Heart right ventricle (tissue), 16 donors: Measurements from ENCODE around the gene TAOK2. TPM values are rescaled to one million over a fixed set of nuclear protein-coding genes. Genes with fewer than 3 reads are reported as not detected.

Experiments
- ATAC-seq, 8 donors: fragments of 200-7000 bp; cut with Tn5 transposase; one replicate each; pipeline ENCODE4 v1.9.1; 2020; ENCODE audit warnings: mild to moderate bottlenecking in 8 of 8, moderate library complexity in 8 of 8, moderate number of reproducible peaks in 1 of 8
- DNase-seq, 2 donors: peaks; one replicate each; pipeline ENCODE4 v3.0.0-alpha.2; 2020
- H3K27ac ChIP-seq, 10 donors: fragments of 200-600 bp; sonication (generic) in 2 of 10; one replicate each; pipeline versions ENCODE4 v1.5.0 to v1.8.0; 2020 to 2022; ENCODE audit warnings: mild to moderate bottlenecking in 3 of 10
- H3K27me3 ChIP-seq, 7 donors: fragments of 200-600 bp; one replicate each; pipeline ENCODE4 v1.8.0; 2021 to 2022; ENCODE audit warnings: mild to moderate bottlenecking in 2 of 7
- H3K36me3 ChIP-seq, 9 donors: fragments of 200-600 bp; sonication (generic) in 1 of 9; one replicate each; pipeline versions ENCODE4 v1.5.0 to v1.8.0; 2020 to 2022; ENCODE audit warnings: mild to moderate bottlenecking in 2 of 9
- H3K4me1 ChIP-seq, 9 donors: fragments of 200-600 bp; sonication (generic) in 1 of 9; one replicate each; pipeline versions ENCODE4 v1.5.0 to v1.8.0; 2020 to 2022; ENCODE audit warnings: mild to moderate bottlenecking in 4 of 9
- H3K4me3 ChIP-seq, 10 donors: fragments of 200-600 bp; sonication (generic) in 2 of 10; one replicate each; pipeline versions ENCODE4 v1.5.0 to v1.8.0; 2020 to 2022; ENCODE audit warnings: mild to moderate bottlenecking in 7 of 10, moderate library complexity in 2 of 10
- H3K9me3 ChIP-seq, 11 donors: fragments of 200-600 bp in 10 of 11; sonication (generic) in 2 of 11; one replicate each; pipeline versions ENCODE4 v1.5.0 to v1.8.0; 2013 to 2022; ENCODE audit warnings: mild to moderate bottlenecking in 2 of 11, control low read depth in 1 of 11, moderate library complexity in 1 of 11
- WGBS, 2 donors: extraction: QIAGEN DNeasy Blood & Tissue Kit; methylation state at CpG; one replicate each; pipeline ENCODE4 v1.1.7; 2013; ENCODE audit warnings: inconsistent platforms in 1 of 2; 5-methylcytosine and 5-hydroxymethylcytosine counted together
- intact Hi-C, 10 donors: fragments of 100-400 bp; cut with DNase I; formaldehyde crosslinking; loops; one replicate each; pipeline versions ENCODE4 v1.11.1 to v1.14.2; 2022
- polyA plus RNA-seq, 2 donors: library from polyadenylated mRNA; stranded (reverse); fragments of 200-250 nt; gene quantifications; one replicate each; pipeline ENCODE4 v1.2.3, GENCODE V29; 2013
- total RNA-seq, 10 donors: library from RNA; stranded (reverse); fragmentation: NEBNext Ultra II Directional in 3 of 10; extraction: Animal tissue kit (Norgen Biotek cat#: 25700) in 3 of 10; gene quantifications; one replicate each; pipeline versions ENCODE4 v1.2.1 to v1.2.4, GENCODE V29; 2021 to 2023
- TF ChIP-seq, protein P1 (sequence below), 9 donors: fragments of 200-600 bp; sonication (generic) in 2 of 9; IDR thresholded peaks; one replicate each; pipeline versions ENCODE4 v1.5.0 to v1.8.0; 2021 to 2022; ENCODE audit warnings: antibody characterized with exemption in 9 of 9, mild to moderate bottlenecking in 5 of 9, moderate library complexity in 1 of 9
- donor health status: Arrhythmogenic right ventricular cardiomyopathy.
- donor health status: ischemic (EF 13 %, LVEDD 7.1; RV severe dilation, severe dysfunction).
- donor health status: healthy with polysubstance abuse.
- donor health status: DM: no; HTN: yes; CAD: no.
- donor health status: DM: no; HTN: no; CAD: no.
- donor health status: ischemic (EF 25% LVEDD 6.9; RV normal size, moderate dysfunction).
- donor health status: ischemic (EF 25% LVEDD 5.7; RV mildly dilated, moderate dysfunction).
- donor health status: healthy.
- donor health status: DM: yes; HTN: yes; CAD: no.
- donor health status: Ischemic cardiomyopathy.
- donor health status: ischemic (EF 35%, LVEDD 5.7; RV mildly dilated, moderate dysfunction).
- donor health status: nonischemic (EF 11% LVEDD 7.7; RV severe dilation, severe dysfunction).
- donor health status: DM: yes; HTN: yes; CAD: no.
- donor health status: PGD.
- donor health status: ischemic (EF 29% LVEDD 5.4; RV normal size, mild dysfunction).
- donor health status: nonischemic (EF 23%, LVEDD 6.1; RV moderate dilation, normal function).

Gene TAOK2
- total and polyA plus RNA-seq, 12 donors: 27.0 to 50.4 (median 32.7) TPM

DNA sequence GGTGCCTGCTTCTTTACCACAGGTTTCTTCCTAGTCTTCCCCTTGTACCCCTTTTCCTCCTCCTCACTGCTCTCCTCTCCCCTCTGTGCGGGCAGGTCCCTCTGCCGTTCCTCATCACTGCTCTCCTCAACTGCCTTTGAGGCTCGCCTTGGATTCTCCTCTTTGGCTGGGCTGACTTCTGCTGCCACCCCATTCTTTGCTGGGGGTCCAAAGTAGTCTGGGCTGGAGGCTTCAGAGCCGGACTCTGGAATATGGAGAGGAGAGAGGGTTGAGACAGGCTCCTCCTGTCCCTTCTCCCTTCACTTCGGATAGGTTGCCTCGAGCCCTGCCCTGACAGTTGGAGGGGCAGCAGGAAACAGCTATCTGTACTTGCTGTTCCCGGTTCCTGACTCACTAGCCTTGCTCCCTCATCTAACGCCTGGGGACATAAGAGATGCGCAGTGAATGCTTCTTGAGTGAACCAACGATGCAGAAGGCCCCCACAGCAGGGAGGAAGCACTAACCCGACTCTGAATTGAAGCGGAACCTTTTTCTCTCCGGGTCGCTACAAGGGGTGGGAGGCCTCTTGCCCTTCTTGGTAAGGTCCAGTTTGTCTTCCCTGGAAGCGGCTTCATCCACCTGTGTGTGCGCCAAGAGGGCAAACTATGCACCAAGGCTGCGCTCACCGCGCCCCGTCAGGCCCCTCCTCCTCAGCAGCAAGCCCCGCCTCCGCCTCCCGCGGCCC, 21.1 kb downstream of the TAOK2 start:
- DNase-seq (peak; percentile 44 to 61), ATAC-seq (peak; percentile 14 to 56 (median 44))
- Histone ChIP-seq H3K4me3 (peak overlapping the region; percentile 55 to 97 (median 82)), H3K36me3 (peaks cover 0 to 63% (median 28%) of the 10 kb centered on the region in 9 donors), H3K9me3 (no peaks in the 10 kb centered on the region), H3K4me1 (peaks cover 7 to 40% (median 28%) of the 10 kb centered on the region in 9 donors), H3K27ac (peak overlapping the region; percentile 87 to 99 (median 96)), H3K27me3 (no peaks in the 10 kb centered on the region)
- TF ChIP-seq, protein P1, sequence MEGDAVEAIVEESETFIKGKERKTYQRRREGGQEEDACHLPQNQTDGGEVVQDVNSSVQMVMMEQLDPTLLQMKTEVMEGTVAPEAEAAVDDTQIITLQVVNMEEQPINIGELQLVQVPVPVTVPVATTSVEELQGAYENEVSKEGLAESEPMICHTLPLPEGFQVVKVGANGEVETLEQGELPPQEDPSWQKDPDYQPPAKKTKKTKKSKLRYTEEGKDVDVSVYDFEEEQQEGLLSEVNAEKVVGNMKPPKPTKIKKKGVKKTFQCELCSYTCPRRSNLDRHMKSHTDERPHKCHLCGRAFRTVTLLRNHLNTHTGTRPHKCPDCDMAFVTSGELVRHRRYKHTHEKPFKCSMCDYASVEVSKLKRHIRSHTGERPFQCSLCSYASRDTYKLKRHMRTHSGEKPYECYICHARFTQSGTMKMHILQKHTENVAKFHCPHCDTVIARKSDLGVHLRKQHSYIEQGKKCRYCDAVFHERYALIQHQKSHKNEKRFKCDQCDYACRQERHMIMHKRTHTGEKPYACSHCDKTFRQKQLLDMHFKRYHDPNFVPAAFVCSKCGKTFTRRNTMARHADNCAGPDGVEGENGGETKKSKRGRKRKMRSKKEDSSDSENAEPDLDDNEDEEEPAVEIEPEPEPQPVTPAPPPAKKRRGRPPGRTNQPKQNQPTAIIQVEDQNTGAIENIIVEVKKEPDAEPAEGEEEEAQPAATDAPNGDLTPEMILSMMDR (IDR thresholded peaks at IDR 0.05): no peak
- WGBS, 2 donors: 10 to 11% methylated on average over 24 of the region's 24 CpGs
- intact Hi-C loops: loop anchor here in 6 of 10 donors (1.0 to 10.0 kb wide), 8 partner anchors 14 to 180 kb away; partner anchors contain the start of genes TMEM219 (in 3 of the 6), CDIPT (in 1 of the 6), KCTD13 (in 1 of the 6) and PAGR1 (in 1 of the 6)

DNA sequence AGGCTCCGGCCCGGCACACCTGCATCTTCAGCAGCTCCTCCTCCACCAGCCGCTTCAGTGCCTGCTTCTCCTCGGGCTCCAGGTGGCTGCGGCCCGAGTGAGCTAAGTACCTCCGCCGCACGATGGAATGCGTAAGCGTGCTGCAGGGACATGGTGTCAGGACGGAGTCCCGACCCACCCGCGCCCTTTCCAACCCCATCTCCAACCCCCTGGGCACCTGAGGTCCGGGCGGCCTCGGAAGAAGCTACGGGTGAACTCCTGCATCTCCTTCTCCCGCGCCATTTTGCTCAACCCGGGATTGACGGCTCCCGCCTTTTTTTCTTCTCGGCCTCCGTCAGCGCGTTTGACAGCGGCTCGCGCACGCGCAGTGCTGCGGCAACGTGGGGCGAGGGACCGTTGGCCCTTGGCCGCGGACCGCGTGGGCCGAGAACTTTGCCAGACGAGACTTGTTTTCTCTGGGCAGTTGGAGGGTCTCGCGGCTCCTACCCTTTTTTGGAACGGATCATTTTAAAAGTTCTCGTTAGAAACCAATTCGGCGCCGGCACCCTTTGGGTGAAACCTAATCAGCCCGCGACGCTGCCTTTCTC, 21.7 kb downstream of the TAOK2 start, which contains the start of gene HIRIP3:
TSS of gene HIRIP3 (minus strand) at position 294 of the 587 bp plus-strand sequence. CDS start at position 282, 12 bp downstream.
- TF ChIP-seq, protein P1 (IDR thresholded peaks at IDR 0.05): no peak
- intact Hi-C loops: loop anchor here in 6 of 10 donors (1.0 to 10.0 kb wide), 8 partner anchors 15 to 181 kb away; partner anchors contain the start of genes TMEM219 (in 3 of the 6), CDIPT (in 1 of the 6), KCTD13 (in 1 of the 6) and PAGR1 (in 1 of the 6)
- H3K4me1 ChIP-seq: peaks cover 7 to 40% (median 28%) of the 10 kb centered on the region in 9 donors
- H3K27ac ChIP-seq: peak within 1 kb of the TSS; percentile 87 to 99 (median 96)
- 0% methylated on average over 53 of the region's 53 CpGs for WGBS, 2 donors
- peaks cover 0 to 63% (median 22%) of the 10 kb centered on the region in 9 donors for H3K36me3 ChIP-seq
- peak; percentile 73 to 92 (median 84) for ATAC-seq
- H3K27me3 ChIP-seq: no peaks in the 10 kb centered on the region
- peak within 1 kb of the TSS; percentile 55 to 97 (median 82) for H3K4me3 ChIP-seq
- H3K9me3 ChIP-seq: no peaks in the 10 kb centered on the region
- peak; percentile 90 for DNase-seq

- ATAC-seq (peak; percentile 98 to 99 (median 99)), DNase-seq (peak; percentile 99 to 100)
- Histone ChIP-seq H3K36me3 (peaks cover 0 to 63% (median 16%) of the 10 kb centered on the region in 9 donors), H3K27me3 (no peaks in the 10 kb centered on the region), H3K9me3 (no peaks in the 10 kb centered on the region), H3K4me3 (peak within 1 kb of the TSS; percentile 55 to 97 (median 82)), H3K27ac (peak within 1 kb of the TSS; percentile 87 to 99 (median 96)), H3K4me1 (peaks cover 7 to 40% (median 28%) of the 10 kb centered on the region in 9 donors)
- 0% methylated on average over 65 of the region's 65 CpGs for WGBS, 2 donors
- intact Hi-C loops: loop anchor here in 6 of 10 donors (1.0 to 10.0 kb wide), 8 partner anchors 15 to 181 kb away; partner anchors contain the start of genes TMEM219 (in 3 of the 6), CDIPT (in 1 of the 6), KCTD13 (in 1 of the 6) and PAGR1 (in 1 of the 6)
- TF ChIP-seq, protein P1 (IDR thresholded peaks at IDR 0.05): peak in 1 of 9 donors; percentile 18
These were observed 22.5 kb downstream of the TAOK2 start, which contains the start of gene INO80E for GRCh38 chr16:29995911-29996765. TSS of gene INO80E (plus strand) at chr16:29996241. CDS start at chr16:29996311, 70 bp downstream.
